Measurements from ENCODE around the gene DDAH2.

The DDAH2 gene

GRCh38 chr6:31723245-31723979 is 5.7 kb downstream of the DDAH2 start, which contains the start of gene MPIG6B:
MPIG6B (plus strand) TSS chr6:31723373; CDS start chr6:31723384, 11 bp downstream.
- TF ChIP-seq, protein P1, sequence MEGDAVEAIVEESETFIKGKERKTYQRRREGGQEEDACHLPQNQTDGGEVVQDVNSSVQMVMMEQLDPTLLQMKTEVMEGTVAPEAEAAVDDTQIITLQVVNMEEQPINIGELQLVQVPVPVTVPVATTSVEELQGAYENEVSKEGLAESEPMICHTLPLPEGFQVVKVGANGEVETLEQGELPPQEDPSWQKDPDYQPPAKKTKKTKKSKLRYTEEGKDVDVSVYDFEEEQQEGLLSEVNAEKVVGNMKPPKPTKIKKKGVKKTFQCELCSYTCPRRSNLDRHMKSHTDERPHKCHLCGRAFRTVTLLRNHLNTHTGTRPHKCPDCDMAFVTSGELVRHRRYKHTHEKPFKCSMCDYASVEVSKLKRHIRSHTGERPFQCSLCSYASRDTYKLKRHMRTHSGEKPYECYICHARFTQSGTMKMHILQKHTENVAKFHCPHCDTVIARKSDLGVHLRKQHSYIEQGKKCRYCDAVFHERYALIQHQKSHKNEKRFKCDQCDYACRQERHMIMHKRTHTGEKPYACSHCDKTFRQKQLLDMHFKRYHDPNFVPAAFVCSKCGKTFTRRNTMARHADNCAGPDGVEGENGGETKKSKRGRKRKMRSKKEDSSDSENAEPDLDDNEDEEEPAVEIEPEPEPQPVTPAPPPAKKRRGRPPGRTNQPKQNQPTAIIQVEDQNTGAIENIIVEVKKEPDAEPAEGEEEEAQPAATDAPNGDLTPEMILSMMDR (IDR thresholded peaks at IDR 0.05) = no peak
- TF ChIP-seq ZFX (IDR thresholded peaks at IDR 0.05; ENCODE audit: borderline replicate concordance) = no peak
- H3K27ac ChIP-seq = no peak within 1 kb of the TSS

DNA sequence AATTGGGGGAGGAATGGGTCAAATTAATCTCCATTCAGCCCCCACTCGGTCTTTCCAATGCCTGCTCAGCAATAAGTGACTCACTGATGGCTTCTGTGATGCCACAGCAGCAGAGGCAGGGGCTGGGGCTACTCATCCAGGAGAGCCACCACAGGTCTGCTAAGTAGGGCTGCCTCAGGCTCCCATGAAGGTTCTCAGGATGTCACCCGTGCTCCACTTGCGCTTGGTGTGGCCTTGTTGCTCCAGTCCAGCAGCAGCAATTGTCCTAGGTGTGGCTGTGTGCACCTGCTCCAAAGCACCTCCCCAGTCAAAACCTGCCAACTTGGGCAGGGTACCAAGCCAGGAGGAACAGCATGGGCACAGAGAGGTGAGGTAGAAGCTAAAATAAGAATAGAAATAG is 6.9 kb downstream of the DDAH2 start:
- TF ChIP-seq, protein P1 (IDR thresholded peaks at IDR 0.05) = no peak
- no peak for TF ChIP-seq ZFX (IDR thresholded peaks at IDR 0.05; ENCODE audit: borderline replicate concordance)
- H3K27ac ChIP-seq = no peak overlapping the region

DNA sequence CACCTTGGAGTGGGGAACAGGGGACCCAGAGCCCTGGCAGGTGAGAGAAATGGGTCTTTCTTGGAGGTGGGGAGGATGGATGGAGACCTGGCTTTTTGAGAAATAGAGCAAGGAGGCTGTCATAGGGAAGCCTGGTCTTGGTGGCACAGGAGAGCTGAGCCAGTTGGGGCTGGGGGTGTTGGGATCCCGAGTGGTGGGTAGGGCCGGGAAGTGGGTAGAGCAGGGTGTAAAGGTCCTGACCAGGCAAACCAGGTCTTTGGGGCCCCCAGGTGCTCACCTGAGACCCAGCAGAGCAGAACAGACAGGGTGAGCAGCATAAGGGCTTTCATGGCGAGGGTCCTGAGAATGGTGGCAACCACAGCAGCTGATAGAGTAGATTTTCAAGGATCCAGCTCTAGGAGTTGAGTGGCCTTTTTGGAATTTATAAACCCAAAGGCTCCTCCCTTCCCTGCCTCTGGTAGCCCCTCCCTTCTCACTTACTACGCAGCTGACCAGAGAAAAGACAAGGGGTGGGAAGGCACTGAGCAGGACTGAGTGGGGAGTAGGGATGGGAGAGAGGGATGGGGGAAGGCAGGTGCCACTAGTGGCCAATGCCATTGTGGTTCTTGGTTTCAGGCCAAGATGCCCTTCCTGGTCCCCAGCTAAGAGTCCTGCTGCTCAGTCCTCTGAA is 7.6 kb downstream of the DDAH2 start, which contains the start of gene LY6G6C:
TSS of gene LY6G6C (minus strand) at position 396 of the 670 bp plus-strand sequence. CDS start at position 329, 67 bp downstream.
- TF ChIP-seq, protein P1 (IDR thresholded peaks at IDR 0.05) = no peak
- TF ChIP-seq ZFX (IDR thresholded peaks at IDR 0.05; ENCODE audit: borderline replicate concordance) = no peak
- H3K27ac ChIP-seq = 0 out of 2 replicates have a peak within 1 kb of the TSS, but pooled peaks have one; percentile 12

GRCh38 chr6:31720196-31720770 is 8.8 kb downstream of the DDAH2 start:
- TF ChIP-seq, protein P1 (IDR thresholded peaks at IDR 0.05) = no peak
- H3K27ac ChIP-seq = 0 out of 2 replicates have a peak overlapping the region, but pooled peaks have one; percentile 12

DNA sequence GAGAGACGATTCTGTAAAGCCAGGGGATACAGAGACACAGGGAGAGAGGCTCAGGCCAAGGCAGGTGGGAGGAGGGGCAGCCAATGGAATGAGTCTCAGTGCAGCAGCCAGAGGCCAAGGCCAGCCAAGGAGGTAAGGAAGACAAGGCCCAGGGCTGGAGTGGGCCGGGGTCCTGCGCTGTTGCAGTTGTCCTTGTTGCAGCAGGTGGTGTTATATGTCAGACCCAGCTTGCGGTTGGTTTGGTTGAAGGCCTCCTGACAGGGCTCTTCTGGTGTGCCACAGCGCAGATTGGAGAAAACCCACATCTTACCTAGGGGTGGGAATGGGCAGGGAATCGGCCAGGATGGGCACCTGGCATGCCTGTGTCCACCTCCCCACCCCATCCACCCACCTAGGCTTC is 10.1 kb downstream of the DDAH2 start:
- peak overlapping the region; percentile 90 for H3K27ac ChIP-seq
- no peak for TF ChIP-seq ZFX (IDR thresholded peaks at IDR 0.05; ENCODE audit: borderline replicate concordance)
- TF ChIP-seq, protein P1 (IDR thresholded peaks at IDR 0.05) = no peak

- peak overlapping the region; percentile 90 for H3K27ac ChIP-seq
- TF ChIP-seq, protein P1 (IDR thresholded peaks at IDR 0.05) = no peak
These were observed 10.8 kb downstream of the DDAH2 start for GRCh38 chr6:31718265-31718664.

All from 22Rv1 (cell line).